OCI-LY3 (cell line): Measurements from ENCODE around the gene MSI2.

Experiments used
- H2AFZ ChIP-seq: fragments of 200-600, 300-600 bp; shearing (Covaris generic); 2 replicates; pipeline ENCODE4 v1.6.0; 2014; ENCODE audit warnings: antibody characterized with exemption, low read depth, low read length
- H3K27ac ChIP-seq: fragments of 200-600, 300-600 bp; sonication (generic); 2 replicates; pipeline ENCODE4 v1.5.1; 2014; ENCODE audit warnings: mild to moderate bottlenecking, low read length, moderate library complexity, mixed read lengths
- H3K27me3 ChIP-seq: fragments of 200-600, 300-600 bp; sonication (generic); 2 replicates; pipeline ENCODE4 v1.6.1; 2014; ENCODE audit warnings: low read depth, low read length, mixed read lengths
- H3K36me3 ChIP-seq: fragments of 200-600, 300-600 bp; sonication (generic); replicated peaks from 2 replicates; pipeline ENCODE3; 2014; ENCODE audit warnings: low read depth, low read length, mixed read lengths
- H3K4me1 ChIP-seq: fragments of 300-600, 200-600 bp; sonication (generic); 2 replicates; pipeline ENCODE4 v1.6.1; 2014; ENCODE audit warnings: low read length, mixed read lengths
- H3K4me2 ChIP-seq: fragments of 200-600, 300-600 bp; sonication (generic); 2 replicates; pipeline ENCODE4 v1.6.1; 2014; ENCODE audit warnings: low read length, mixed read lengths
- H3K4me3 ChIP-seq: fragments of 300-600, 200-600 bp; sonication (generic); 2 replicates; pipeline ENCODE4 v1.5.1; 2014; ENCODE audit warnings: antibody characterized with exemption, mild to moderate bottlenecking, low read length, moderate library complexity
- H3K79me2 ChIP-seq: fragments of 300-600, 200-600 bp; shearing (Covaris generic); 2 replicates; pipeline ENCODE4 v1.6.1; 2014; ENCODE audit warnings: mild to moderate bottlenecking, low read length, mixed read lengths
- H3K9ac ChIP-seq: fragments of 300-600, 200-600 bp; shearing (Covaris generic); 2 replicates; pipeline ENCODE4 v1.6.0; 2014; ENCODE audit warnings: mild to moderate bottlenecking, low read length, moderate library complexity
- H3K9me3 ChIP-seq: fragments of 200-600, 300-600 bp; shearing (Covaris generic); 2 replicates; pipeline ENCODE4 v1.6.1; 2014; ENCODE audit warnings: low read length, mixed read lengths; ENCODE audit not compliant: insufficient read depth
- H4K20me1 ChIP-seq: fragments of 200-600, 300-600 bp; sonication (generic); 2 replicates; pipeline ENCODE4 v1.6.1; 2016; ENCODE audit warnings: low read length, mixed read lengths; ENCODE audit not compliant: insufficient read depth
- CTCF ChIP-seq: fragments of 200-600, 300-600 bp; sonication (generic); IDR thresholded peaks from 2 replicates; pipeline ENCODE4 v1.5.1; 2014; ENCODE audit warnings: antibody characterized with exemption, low read length, low read depth
- EZH2phosphoT487 ChIP-seq: fragments of 200-600 bp; shearing (Covaris generic); IDR thresholded peaks from 2 replicates; pipeline ENCODE4 v1.6.1; 2018; ENCODE audit warnings: antibody characterized with exemption, mixed run types, low read depth

Gene MSI2

GRCh38 chr17:57545731-57546342, 289.5 kb downstream of the MSI2 start:
- peaks cover 34% of the 10 kb centered on the region for H3K79me2 ChIP-seq
- no peaks in the 10 kb centered on the region; the same call in 1 of the 2 replicates for H3K9me3 ChIP-seq
- H3K4me3 ChIP-seq, result no peak overlapping the region
- H3K27me3 ChIP-seq, result no peaks in the 10 kb centered on the region
- no peak for TF ChIP-seq CTCF
- no peak for TF ChIP-seq EZH2phosphoT487
- no peak overlapping the region for H2AFZ ChIP-seq
- no peak overlapping the region for H3K4me2 ChIP-seq
- no peaks in the 10 kb centered on the region for H4K20me1 ChIP-seq
- no peak overlapping the region for H3K9ac ChIP-seq
- H3K36me3 ChIP-seq, result no peaks in the 10 kb centered on the region
- peaks cover 87% of the 10 kb centered on the region for H3K4me1 ChIP-seq
- H3K27ac ChIP-seq, result peak overlapping the region; percentile 87; the same call in 1 of the 2 replicates

- no peak overlapping the region for H3K27ac ChIP-seq
- H3K27me3 ChIP-seq, result no peaks in the 10 kb centered on the region
- no peaks in the 10 kb centered on the region for H3K36me3 ChIP-seq
- peaks cover 79% of the 10 kb centered on the region for H3K4me1 ChIP-seq
- H2AFZ ChIP-seq, result no peak overlapping the region
- peaks cover 21% of the 10 kb centered on the region for H3K79me2 ChIP-seq
- no peak overlapping the region for H3K4me2 ChIP-seq
- TF ChIP-seq CTCF (no peak), EZH2phosphoT487 (no peak)
- no peaks in the 10 kb centered on the region; the same call in 1 of the 2 replicates for H3K9me3 ChIP-seq
- H3K4me3 ChIP-seq, result no peak overlapping the region
- no peak overlapping the region for H3K9ac ChIP-seq
- no peaks in the 10 kb centered on the region for H4K20me1 ChIP-seq
These were observed 292.4 kb downstream of the MSI2 start for GRCh38 chr17:57548421-57549410.

GRCh38 chr17:57549468-57549867, 293.1 kb downstream of the MSI2 start:
- Histone ChIP-seq H3K36me3 (no peaks in the 10 kb centered on the region), H3K4me3 (no peak overlapping the region), H3K27ac (no peak overlapping the region), H3K9ac (no peak overlapping the region), H3K79me2 (peaks cover 21% of the 10 kb centered on the region), H3K4me2 (no peak overlapping the region), H2AFZ (no peak overlapping the region), H3K27me3 (no peaks in the 10 kb centered on the region), H4K20me1 (no peaks in the 10 kb centered on the region), H3K9me3 (no peaks in the 10 kb centered on the region; the same call in 1 of the 2 replicates), H3K4me1 (peaks cover 72% of the 10 kb centered on the region)
- TF ChIP-seq EZH2phosphoT487 (no peak), CTCF (no peak)

- no peaks in the 10 kb centered on the region for H4K20me1 ChIP-seq
- H3K27me3 ChIP-seq, result no peaks in the 10 kb centered on the region
- peaks cover 66% of the 10 kb centered on the region for H3K4me1 ChIP-seq
- H3K9me3 ChIP-seq, result no peaks in the 10 kb centered on the region; the same call in 1 of the 2 replicates
- H3K9ac ChIP-seq, result no peak overlapping the region
- H3K36me3 ChIP-seq, result no peaks in the 10 kb centered on the region
- H3K27ac ChIP-seq, result no peak overlapping the region
- H3K4me2 ChIP-seq, result no peak overlapping the region
- peaks cover 16% of the 10 kb centered on the region for H3K79me2 ChIP-seq
- TF ChIP-seq EZH2phosphoT487 (no peak), CTCF (no peak)
- H2AFZ ChIP-seq, result no peak overlapping the region
- H3K4me3 ChIP-seq, result no peak overlapping the region
These were observed 293.7 kb downstream of the MSI2 start for GRCh38 chr17:57550016-57550415.
